ENCODE measurements around the gene ZNF763. TPM values are rescaled to one million over a fixed set of nuclear protein-coding genes. Genes with fewer than 3 reads are reported as not detected.

ZNF763 gene
- total and polyA plus RNA-seq, 8 donors = 1.5 to 5.9 (median 3.0) TPM

DNA sequence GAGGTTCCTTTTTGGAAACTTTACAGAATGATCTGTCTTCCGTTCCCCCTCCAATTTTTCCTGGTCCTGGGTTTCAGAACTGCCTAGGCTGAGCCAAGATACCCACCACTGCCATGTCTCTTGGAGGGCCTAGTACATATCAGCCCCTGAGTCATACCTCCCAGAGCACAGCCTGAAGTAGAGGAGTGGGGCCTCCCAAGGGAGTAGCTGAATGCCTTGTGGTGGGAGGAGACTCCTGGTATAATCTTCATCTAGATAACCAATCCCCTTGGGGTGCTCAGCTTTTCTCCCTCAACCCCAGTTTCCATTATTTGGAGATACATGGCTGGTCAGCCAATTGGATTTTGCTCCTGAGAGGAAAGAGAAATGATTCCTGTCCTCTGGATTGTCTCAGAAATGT, 30.3 kb downstream of the ZNF763 start:
- ATAC-seq = no peak
- H3K27me3 ChIP-seq = no peaks in the 10 kb centered on the region
- intact Hi-C loops (cut with DNase I) = loop anchor here in 1 of 3 donors (10.0 kb wide), 2 partner anchors 120 to 200 kb away; partner anchors contain the start of gene ZNF491
- FAIRE-seq = no peak
- WGBS, 2 donors = 92 to 94% methylated on average over 1 of the region's 1 CpG
- TF ChIP-seq, protein P1, sequence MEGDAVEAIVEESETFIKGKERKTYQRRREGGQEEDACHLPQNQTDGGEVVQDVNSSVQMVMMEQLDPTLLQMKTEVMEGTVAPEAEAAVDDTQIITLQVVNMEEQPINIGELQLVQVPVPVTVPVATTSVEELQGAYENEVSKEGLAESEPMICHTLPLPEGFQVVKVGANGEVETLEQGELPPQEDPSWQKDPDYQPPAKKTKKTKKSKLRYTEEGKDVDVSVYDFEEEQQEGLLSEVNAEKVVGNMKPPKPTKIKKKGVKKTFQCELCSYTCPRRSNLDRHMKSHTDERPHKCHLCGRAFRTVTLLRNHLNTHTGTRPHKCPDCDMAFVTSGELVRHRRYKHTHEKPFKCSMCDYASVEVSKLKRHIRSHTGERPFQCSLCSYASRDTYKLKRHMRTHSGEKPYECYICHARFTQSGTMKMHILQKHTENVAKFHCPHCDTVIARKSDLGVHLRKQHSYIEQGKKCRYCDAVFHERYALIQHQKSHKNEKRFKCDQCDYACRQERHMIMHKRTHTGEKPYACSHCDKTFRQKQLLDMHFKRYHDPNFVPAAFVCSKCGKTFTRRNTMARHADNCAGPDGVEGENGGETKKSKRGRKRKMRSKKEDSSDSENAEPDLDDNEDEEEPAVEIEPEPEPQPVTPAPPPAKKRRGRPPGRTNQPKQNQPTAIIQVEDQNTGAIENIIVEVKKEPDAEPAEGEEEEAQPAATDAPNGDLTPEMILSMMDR (IDR thresholded peaks at IDR 0.05) = no peak
- H3K27ac ChIP-seq = no peak overlapping the region
- H3K36me3 ChIP-seq = no peaks in the 10 kb centered on the region
- H3K4me1 ChIP-seq = no peaks in the 10 kb centered on the region
- no peaks in the 10 kb centered on the region for H3K9me3 ChIP-seq
- no peak for DNase-seq
- H3K4me3 ChIP-seq = no peak overlapping the region

DNA sequence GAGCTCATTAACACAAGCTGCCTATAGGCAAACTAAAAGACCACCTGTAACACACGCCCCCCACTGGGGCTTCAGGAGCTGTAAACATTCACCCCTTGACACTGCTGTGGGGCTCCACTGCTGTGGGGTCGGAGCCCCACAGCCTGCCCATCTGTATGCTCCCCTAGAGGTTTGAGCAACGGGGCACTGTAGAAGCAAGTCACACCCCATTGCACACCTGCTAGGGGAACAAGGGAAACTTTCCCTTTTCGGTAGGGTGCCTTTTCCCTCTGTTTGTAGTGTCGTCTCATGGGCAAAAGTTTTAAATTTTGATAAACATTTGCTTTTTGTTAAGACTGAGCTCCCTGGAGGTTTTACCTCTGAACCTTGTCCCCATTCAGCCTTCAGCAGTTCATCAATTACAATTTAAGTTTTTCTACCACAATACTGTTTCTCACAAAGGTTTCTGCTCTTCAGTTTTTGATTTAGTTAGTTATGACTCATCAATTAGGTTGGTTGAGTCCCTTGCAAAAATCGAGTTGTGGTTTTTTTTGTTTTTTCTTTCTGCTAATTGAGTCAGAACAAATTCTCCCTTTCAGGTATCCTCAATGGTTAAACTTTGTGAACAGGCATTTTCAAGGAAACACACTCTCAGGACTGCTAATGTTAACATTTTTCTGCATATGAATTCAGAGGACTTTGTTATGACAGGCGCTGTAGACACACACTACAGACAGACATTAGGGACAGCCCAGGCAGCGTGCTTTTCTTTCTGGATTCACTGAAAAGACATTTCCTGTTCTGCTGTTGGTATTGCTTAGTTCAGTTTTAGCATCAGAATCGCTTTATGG, 35.5 kb downstream of the ZNF763 start:
- TF ChIP-seq, protein P1 (IDR thresholded peaks at IDR 0.05) = no peak
- intact Hi-C loops (cut with DNase I) = no loop called here
- no peak overlapping the region for H3K27ac ChIP-seq
- no peak for FAIRE-seq
- no peaks in the 10 kb centered on the region for H3K9me3 ChIP-seq
- no peaks in the 10 kb centered on the region for H3K4me1 ChIP-seq
- no peaks in the 10 kb centered on the region for H3K36me3 ChIP-seq
- H3K4me3 ChIP-seq = no peak overlapping the region
- H3K27me3 ChIP-seq = no peaks in the 10 kb centered on the region
- WGBS, 2 donors = 83% methylated on average over 9 of the region's 9 CpGs
- DNase-seq = no peak
- no peak for ATAC-seq

DNA sequence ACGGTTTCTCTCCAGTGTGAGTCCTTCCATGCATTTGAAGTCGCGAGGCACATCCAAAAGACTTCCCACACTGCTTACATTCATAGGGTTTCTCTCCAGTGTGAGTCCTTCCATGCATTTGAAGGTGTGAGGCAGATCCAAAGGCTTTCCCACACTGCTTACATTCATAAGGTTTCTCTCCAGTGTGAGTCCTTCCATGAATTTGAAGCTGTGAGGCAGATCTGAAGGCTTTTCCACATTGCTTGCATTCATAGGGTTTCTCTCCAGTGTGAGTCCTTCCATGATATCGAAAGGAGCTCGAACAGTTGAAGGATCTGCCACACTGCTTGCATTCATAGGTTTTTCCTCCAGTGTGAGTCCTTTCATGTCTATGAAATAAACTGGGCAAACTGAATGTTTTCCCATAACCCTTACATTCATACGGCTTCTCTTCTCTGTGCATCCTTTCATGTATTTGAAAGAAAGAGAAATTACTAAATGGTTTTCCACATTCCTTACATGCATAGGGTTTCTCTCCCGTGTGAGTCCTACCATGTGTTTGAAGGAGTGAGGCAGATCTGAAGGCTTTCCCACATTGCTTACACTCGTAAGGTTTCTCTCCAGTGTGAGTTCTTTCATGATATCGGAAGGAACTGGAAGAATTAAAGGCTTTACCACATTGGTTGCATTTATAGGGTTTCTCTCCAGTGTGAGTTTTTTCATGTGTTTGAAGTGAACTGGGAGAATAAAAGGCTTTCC, 50.3 kb downstream of the ZNF763 start:
- H3K27me3 ChIP-seq = no peaks in the 10 kb centered on the region

DNA sequence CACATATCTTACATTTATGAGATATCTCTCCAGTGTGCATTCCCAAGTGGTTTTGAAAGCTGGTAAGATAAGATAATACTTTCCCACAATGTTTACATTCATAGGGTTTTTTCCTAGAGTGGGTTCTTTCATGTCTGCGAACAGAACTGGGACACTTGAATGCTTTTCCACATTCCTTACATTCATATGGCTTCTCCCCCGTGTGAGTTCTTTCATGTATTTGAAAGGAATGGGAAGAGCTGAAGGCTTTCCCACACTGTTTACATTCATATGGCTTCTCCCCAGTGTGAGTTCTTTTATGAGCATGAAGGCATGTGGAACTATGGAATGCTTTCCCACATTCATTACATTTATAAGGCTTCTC, 50.9 kb downstream of the ZNF763 start:
- 86 to 87% methylated on average over 2 of the region's 2 CpGs for whole genome bisulfite sequencing, 2 donors
- Histone ChIP-seq H3K27ac (no peak overlapping the region), H3K36me3 (peaks cover 28 to 31% (median 30%) of the 10 kb centered on the region in 3 donors), H3K4me1 (no peaks in the 10 kb centered on the region), H3K27me3 (no peaks in the 10 kb centered on the region), H3K4me3 (no peak overlapping the region), H3K9me3 (peaks cover 0 to 7% (median 2%) of the 10 kb centered on the region in 4 donors)
- TF ChIP-seq, protein P1 (IDR thresholded peaks at IDR 0.05) = no peak
- ATAC-seq (no peak), FAIRE-seq (no peak), DNase-seq (no peak)
- intact Hi-C loops (cut with DNase I) = no loop called here

More for the DNA sequence above, 50.3 kb downstream of the ZNF763 start:
- FAIRE-seq (no peak), DNase-seq (no peak), ATAC-seq (no peak)
- Histone ChIP-seq H3K36me3 (peaks cover 28 to 31% (median 30%) of the 10 kb centered on the region in 3 donors), H3K4me1 (no peaks in the 10 kb centered on the region), H3K9me3 (peaks cover 0 to 7% (median 2%) of the 10 kb centered on the region in 4 donors), H3K27ac (no peak overlapping the region), H3K4me3 (no peak overlapping the region)
- 97 to 98% methylated on average over 9 of the region's 9 CpGs for WGBS, 2 donors
- intact Hi-C loops (cut with DNase I) = no loop called here
- TF ChIP-seq, protein P1 (IDR thresholded peaks at IDR 0.05) = no peak

Other genes starting within 250 kb of the ZNF763 start
- gene ZNF823, start 226.1 kb upstream of the ZNF763 start, total RNA-seq = 1 to 10 TPM; 2.5 to 4.7 (median 3.3) TPM
- 1 to 10 TPM; 2.7 to 4.7 TPM for gene ZNF823, start 226.1 kb upstream of the ZNF763 start, polyA plus RNA-seq
- gene ZNF441, start 198.0 kb upstream of the ZNF763 start, total RNA-seq = 1 to 10 TPM; 3.1 to 4.9 (median 3.9) TPM
- gene ZNF441, start 198.0 kb upstream of the ZNF763 start, polyA plus RNA-seq = 1 to 10 TPM; 2.5 to 6.9 TPM
- 1 to 10 TPM in 4 of 6 donors, under 1 TPM in 2; 0.95 to 3.3 (median 1.4) TPM for gene ZNF491, start 166.5 kb upstream of the ZNF763 start, total RNA-seq
- gene ZNF491, start 166.5 kb upstream of the ZNF763 start, polyA plus RNA-seq = 1 to 10 TPM; 1.1 to 1.2 TPM
- 1 to 10 TPM; 4.1 to 8.7 (median 6.7) TPM for gene ZNF440, start 150.8 kb upstream of the ZNF763 start, total RNA-seq
- 1 to 10 TPM; 5.1 to 6.3 TPM for gene ZNF440, start 150.8 kb upstream of the ZNF763 start, polyA plus RNA-seq
- 1 to 10 TPM; 2.2 to 8.0 (median 2.8) TPM for gene ZNF439, start 116.3 kb upstream of the ZNF763 start, total RNA-seq
- 1 to 10 TPM; 7.4 to 7.5 TPM for gene ZNF439, start 116.3 kb upstream of the ZNF763 start, polyA plus RNA-seq
- gene ZNF69, start 77.3 kb upstream of the ZNF763 start, total RNA-seq = 10 to 100 TPM in 1 of 6 donors, 1 to 10 TPM in 5; 4.4 to 13.6 (median 6.4) TPM
- gene ZNF69, start 77.3 kb upstream of the ZNF763 start, polyA plus RNA-seq = 10 to 100 TPM; 10.1 to 13.8 TPM
- gene ZNF700, start 39.9 kb upstream of the ZNF763 start, total RNA-seq = 10 to 100 TPM in 1 of 6 donors, 1 to 10 TPM in 5; 6.5 to 10.9 (median 7.7) TPM
- gene ZNF700, start 39.9 kb upstream of the ZNF763 start, polyA plus RNA-seq = 10 to 100 TPM; 14.9 to 22.7 TPM
- gene ZNF433, start 70.6 kb downstream of the ZNF763 start, total RNA-seq = 1 to 10 TPM; 3.7 to 6.5 (median 4.4) TPM
- gene ZNF433, start 70.6 kb downstream of the ZNF763 start, polyA plus RNA-seq = 1 to 10 TPM; 7.1 to 9.9 TPM
- under 1 TPM; 0.19 to 0.87 (median 0.46) TPM for gene ZNF878, start 87.9 kb downstream of the ZNF763 start, total RNA-seq
- under 1 TPM; 0.19 to 0.23 TPM for gene ZNF878, start 87.9 kb downstream of the ZNF763 start, polyA plus RNA-seq
- 10 to 100 TPM in 1 of 6 donors, 1 to 10 TPM in 5; 4.4 to 12.4 (median 5.7) TPM for gene ZNF844, start 99.7 kb downstream of the ZNF763 start, total RNA-seq
- 1 to 10 TPM; 2.1 to 3.0 TPM for gene ZNF844, start 99.7 kb downstream of the ZNF763 start, polyA plus RNA-seq
- gene ZNF20, start 175.3 kb downstream of the ZNF763 start, total RNA-seq = 1 to 10 TPM in 3 of 6 donors, under 1 TPM in 3; 0.63 to 3.3 (median 1.4) TPM
- gene ZNF20, start 175.3 kb downstream of the ZNF763 start, polyA plus RNA-seq = 1 to 10 TPM; 2.2 to 2.8 TPM
- gene ZNF625, start 191.7 kb downstream of the ZNF763 start, total RNA-seq = 1 to 10 TPM; 1.9 to 4.3 (median 2.7) TPM
- 1 to 10 TPM; 1.3 to 1.4 TPM for gene ZNF625, start 191.7 kb downstream of the ZNF763 start, polyA plus RNA-seq
- gene ZNF136, start 198.1 kb downstream of the ZNF763 start, total RNA-seq = 1 to 10 TPM; 2.1 to 5.8 (median 4.9) TPM
- 1 to 10 TPM; 2.0 to 4.5 TPM for gene ZNF136, start 198.1 kb downstream of the ZNF763 start, polyA plus RNA-seq